GM18873 (cell line): ENCODE measurements around the gene IQCE.

Experiments
- ATAC-seq: cut with Tn5 transposase; IDR thresholded peaks from one replicate; pipeline ENCODE4 v1.9.1; 2021; ENCODE audit warnings: mild to moderate bottlenecking, moderate library complexity, moderate number of reproducible peaks; ENCODE audit not compliant: unreplicated experiment, low FRiP score

Gene IQCE

DNA sequence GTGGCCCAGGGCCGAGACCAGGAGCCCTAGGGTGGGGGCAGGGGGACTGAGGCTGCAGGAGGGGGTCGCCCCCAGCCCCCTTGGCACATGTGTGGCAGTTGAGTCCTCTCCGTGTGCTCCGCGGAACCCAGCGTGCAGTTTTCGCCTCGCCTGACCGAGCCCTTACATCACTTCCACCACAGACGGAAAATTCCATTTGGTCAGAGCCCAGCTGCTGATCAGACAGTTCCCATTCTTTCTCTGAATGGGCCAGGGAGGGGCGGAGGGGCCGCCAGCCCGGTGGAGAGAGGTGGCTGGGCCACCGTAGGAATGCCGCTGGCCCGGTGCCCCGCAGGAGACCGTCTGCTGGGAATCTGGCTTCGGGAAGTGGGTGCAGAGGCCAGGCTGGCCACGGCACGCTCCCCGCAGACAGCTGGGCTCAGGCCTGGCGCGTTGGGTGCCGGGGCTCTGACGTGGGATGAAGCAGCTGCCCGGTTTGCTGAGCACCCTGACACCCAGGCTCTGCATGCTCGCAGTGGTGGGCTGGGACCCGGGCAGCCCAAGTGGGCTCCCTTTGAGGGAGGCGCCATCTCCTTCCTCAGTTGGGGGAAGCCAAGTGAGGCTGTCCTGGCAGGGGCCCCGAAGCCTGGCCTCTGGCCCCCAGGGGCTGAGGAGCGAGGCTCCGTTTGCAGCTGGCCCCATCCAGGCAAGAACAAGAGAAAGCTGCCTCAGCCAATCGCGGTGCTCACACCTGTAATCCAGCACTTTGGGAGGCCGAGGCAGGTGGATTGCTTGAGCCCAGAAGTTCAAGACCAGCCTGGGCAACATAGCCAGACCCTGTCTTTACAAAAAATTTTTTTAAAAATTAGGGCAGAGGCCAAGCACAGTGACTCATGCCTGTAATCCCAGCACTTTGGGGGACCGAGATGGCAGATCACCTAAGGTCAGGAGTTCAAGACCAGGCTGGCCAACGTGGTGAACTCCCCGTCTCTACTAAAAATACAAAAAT lies 82.9 kb downstream of the IQCE start:
- ATAC-seq, result no peak

DNA sequence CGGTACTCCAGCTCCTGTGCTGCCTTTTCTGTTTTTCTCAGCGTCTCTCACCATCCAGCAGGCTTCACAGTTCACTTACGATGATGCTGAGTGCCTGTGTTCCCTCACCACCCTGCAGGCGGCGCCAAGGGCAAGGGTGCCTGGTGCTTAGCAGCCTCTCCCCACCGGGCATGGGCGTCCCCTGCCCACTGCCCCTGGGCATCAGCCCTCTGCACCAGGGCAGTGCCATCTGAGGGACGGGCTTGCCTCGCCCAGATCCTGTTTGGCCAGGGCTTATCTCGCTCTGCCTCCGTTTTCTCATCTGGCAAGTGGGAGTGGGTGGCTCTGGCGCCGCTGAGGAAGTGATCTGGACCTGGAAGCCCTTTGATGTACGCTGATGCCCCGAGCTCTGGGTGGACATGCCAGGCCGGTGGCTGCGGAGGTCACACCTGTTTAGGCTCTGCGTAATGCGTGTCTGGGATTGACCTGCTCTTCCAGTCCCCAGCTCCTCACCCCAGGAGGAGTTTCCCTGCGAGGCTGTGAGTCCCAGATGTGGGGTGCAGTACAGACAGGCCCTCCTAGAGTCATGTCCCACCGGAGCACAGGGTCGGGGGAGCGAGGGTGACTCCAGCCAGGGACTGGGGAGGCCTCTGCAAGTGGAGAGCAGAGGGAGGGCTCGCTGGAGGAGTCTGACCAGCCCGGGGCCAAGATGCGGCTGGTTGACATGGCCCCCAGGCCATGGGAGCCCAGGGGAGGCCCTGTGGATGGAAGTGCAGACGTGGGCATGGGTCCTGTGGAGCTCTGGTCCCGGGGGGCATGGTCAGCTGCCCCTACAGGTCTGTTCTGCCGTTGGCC lies 84.8 kb downstream of the IQCE start:
- ATAC-seq, result no peak

DNA sequence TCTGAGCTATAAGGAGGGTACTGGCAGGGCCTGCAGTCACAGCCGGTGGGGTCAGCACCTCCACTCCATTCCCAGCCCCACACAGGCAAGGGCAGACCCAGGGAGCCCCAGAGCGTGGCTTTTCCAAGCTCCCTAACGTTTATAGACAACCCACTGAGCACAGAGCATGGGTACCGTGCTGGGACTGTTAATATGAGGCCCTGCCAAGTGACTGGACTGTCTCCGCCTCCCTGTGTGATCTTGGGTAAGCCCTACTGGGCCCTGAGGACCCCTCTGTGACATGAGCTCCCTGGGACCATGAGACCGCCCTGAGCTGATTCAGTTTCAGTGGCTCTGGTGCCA lies 85.4 kb downstream of the IQCE start:
- ATAC-seq, result no peak

DNA sequence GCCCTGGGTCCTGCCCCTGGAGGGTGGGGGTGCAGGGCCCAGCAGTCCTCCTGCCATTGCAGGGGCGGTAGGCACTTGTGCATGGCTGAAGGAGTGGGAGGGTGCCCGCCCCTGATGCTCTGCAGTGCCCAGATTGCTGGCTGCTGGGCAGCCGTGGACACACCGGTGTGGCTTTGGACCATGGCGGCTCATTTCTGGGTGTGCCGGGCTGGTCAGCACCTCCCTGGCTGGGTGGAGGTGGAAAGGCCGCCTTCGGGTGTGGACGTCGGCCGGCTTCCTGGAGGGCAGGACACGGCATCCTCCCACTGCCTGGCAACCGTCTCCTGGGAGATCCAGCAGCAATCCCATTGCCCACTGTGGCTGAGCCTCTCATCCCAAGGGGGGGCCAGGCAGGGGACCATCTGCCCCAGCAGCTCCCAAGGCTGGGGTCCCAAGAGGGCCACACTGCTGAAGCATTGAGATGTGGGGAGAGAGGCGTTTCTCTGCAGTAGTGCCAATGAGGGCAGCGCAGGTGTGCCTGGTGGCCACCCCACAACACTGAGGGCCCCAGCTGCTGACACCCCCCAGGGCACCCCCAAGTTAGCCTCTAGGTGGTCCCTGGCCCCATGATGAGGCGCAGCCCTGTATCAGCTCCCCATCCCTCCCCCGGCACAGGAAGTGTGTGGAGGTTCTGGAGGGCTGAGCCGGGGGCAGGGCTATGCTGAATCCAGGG lies 85.9 kb downstream of the IQCE start:
- ATAC-seq, result peak; percentile 23

DNA sequence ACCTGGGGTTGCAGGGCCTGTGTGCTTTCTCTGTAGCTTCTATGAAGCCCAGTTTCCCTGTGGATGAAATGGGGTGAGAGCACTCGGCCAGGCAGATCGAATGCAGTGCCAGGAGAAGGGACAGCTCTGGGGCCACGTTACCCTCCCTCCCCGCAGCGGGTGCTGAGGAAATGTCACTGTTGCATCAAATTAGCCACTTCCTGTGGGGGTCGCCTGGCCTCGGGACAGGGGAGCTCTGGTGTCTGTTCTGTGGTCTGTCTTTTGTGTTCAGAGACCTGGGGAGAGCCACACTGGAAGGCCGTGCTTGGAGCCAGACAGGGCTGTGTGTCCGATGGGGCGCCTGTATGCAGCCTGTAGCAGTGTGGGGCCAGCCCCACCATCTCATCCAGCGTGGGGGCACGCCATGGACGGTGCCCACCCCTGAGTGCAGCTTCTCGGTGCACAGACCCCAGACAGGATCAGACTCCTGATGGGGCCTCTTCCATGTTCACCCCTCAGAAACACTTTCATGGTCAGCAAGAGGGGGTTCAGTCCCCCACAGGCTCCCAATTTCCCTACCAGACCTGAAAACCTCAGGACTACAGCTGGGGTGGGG lies 86.6 kb downstream of the IQCE start:
- ATAC-seq, result peak; percentile 74

DNA sequence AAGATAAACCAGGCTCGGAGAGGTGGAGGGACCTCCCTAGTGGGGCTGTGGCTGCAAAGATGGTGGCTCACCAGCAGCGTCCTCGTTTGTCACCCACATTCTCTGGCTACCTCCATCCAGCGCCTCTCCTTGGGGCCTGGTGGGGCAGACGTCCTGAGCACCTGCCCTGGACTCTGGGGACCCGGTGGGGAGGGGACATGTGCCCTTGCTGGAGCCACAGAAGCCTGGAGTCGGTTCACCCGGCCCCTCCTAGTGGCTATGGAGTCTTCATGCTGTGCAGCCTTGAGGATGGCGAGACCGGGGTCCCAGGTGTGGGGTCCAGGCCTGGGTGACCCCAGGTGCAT lies 87.5 kb downstream of the IQCE start:
- no peak for ATAC-seq

DNA sequence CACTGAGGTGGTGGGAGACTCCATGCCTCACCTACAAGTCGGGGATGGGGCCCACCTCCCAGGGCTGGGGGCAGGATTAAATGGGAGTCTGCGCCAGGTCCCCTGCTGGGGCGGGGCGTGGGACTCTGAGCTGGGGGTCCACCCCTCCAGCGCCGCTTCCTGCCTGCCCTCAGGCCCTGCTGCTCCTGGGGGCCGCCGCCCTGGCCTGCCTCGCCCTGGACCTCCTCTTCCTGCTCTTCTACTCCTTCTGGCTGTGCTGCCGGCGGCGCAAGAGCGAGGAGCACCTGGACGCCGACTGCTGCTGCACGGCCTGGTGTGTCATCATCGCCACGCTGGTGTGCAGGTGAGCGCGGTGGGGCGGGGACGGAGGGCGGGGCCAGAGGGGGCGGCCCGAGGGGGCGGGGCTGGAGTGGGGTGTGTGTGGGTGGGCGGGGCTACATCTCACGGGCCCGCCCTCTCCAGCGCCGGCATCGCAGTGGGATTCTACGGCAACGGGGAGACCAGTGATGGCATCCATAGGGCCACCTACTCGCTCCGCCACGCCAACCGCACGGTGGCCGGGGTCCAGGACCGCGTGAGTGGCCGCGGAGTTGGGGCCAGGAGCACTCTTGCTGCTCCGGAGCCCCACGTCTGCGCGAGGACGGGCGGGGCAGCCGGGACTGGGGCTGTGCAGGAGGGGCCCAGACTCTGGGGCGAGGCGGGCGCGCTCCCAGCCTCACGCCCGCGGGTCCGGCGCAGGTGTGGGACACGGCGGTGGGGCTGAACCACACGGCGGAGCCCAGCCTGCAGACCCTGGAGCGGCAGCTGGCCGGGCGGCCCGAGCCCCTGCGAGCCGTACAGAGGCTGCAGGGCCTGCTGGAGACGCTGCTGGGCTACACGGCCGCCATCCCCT lies 88.1 kb downstream of the IQCE start:
- ATAC-seq, result no peak

DNA sequence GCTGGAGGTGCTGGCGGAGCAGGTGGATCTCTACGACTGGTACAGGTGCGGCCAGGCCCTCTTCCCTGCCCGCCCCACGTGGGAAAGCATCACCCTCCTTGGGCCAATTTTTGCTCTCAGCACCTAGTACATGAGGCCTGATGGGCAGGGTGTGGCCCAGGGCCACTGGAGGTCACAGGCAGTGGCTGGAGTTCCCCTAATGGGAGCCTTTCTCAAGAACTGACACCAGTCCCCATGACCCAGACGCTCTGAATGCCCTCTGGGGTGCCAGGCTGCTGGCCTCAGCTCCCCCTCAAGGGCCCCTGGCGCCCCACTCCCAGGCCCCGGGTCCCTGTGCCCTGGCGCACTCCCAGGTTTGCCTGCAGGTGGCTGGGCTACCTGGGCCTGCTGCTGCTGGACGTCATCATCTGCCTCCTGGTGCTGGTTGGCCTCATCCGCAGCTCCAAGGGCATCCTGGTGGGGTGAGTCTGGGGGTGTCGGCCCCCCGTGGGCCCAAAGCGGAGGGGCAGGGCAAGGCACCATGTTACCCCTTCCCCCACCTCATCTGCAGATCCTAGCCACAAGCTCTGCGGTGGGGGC lies 88.9 kb downstream of the IQCE start:
- no peak for ATAC-seq

DNA sequence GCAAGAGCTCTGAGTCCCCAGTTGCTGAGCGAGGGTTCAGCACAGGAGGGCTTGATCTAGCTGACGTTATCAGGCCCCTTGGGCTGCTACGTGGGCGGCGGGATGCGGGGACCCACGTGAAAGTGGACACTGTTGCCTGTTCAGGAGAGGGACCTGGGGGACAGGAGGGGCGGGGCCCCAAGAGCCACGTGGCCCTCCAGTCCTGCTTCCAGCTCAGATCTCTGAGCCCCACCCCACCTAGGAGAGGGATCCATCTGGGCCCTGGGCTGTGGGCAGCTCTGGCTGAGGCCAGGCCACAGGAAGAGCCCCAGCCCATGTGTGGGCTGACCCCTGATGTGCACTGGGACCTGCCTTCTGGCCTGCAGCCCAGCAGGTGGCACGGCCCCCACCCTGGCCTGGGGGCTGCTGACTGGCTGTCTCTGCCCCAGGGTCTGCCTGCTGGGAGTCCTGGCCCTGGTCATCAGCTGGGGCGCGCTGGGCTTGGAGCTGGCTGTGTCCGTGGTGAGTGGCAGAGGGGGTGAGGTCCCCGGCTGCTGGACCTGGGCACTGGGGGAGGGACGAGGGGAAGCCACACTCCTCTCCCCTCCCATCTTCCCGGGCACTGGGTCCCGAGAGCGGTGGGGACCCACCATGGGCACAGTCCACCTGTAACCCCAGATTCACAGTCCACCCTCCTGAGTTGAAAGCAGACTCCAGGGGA lies 90.5 kb downstream of the IQCE start:
- no peak for ATAC-seq

DNA sequence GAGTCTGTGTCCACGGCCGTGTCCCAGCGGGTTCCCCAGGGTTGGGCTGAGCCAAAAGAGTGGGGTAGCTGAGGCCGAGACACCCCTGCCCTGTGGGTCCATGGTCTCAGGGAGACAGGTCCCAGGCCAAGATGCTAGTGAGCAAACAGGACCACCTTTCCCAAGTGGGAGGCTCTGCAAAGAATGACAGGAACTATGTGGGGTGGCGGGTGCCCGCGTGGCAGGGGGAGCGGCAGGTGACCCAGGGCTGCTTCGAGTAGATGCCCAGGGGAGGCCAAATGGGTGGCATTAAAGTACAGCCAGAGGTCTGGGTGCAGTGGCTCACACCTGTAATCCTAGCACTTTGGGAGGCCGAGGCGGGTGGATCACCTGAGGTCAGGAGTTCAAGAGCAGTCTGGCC lies 91.2 kb downstream of the IQCE start:
- ATAC-seq, result no peak

DNA sequence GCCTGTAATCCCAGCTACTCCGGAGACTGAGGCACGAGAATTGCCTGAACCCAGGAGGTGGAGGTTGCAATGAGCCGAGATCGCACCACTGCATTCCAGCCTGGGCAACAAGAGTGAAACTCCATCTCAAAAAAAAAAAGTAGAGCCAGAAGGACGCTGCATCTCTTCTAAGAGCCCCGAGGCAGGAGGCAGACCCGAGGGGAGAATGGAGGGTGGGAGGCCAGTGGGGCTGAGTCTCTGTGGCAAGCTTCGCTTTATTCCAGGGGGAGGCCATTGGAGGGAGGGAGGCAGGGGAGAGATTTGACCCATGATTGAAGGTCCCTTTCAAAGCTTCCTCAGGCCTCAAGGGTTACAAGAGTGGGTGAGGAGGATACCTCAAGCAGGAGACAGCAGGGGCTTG lies 91.7 kb downstream of the IQCE start:
- ATAC-seq, result no peak

DNA sequence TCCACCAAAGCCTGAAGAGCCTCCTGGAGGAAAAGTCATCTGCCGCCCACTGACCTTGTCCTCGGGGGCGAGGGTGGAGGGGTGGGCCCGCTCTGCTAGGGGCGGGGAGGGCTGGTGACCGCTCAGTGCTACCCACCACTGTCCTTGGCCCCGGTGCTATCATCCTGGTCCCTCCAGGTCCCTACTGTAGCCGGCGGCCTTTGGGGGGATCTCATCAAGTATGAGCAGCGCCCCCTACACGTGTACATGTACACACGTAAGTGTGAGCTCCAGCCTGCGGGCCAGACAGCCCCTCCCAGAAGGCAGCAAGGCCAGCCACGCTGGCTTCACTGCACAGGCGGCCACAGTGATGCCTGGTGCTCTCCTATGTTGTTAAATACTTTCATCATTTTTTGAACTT lies 92.6 kb downstream of the IQCE start:
- no peak for ATAC-seq

DNA sequence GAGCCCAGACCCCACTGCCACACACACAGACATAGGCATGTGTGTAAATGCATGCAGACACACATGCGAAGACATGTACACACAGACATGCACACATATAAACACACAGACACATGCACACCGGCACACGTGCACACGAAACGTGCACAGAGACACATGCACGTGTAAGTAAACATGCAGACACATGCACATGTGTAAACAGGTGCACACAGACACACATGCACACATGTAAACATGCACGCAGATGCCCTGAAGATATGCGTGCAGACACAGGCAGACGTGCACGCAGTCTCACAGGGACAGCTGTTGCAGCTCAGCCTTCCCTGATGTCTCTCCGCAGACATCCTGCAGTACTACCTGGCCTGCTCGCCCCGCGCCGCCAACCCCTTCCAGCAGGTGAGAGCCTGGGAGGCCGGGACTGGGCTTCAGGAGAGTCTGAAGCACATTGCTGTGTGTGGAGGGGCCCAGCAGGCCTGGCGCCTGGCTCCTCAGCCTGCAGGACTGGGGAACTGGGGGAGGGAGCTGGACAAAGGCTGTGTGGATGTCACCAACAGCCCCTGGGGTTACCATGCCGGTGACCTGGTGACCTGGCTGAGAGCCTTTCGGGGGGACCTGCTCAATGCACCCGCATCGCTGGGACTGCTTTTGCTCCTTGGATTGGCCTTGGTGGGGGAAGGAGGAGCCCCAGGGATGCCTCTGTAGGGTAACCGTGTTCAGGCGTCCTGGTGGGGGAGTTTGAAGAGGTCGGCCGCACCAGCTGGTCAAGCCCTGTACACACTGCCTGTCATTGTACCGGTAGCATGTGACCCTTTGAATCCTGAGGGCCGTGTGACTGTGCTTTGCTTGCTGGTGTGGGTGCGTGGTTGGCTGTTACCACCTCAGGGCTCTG lies 93.3 kb downstream of the IQCE start:
- no peak for ATAC-seq

DNA sequence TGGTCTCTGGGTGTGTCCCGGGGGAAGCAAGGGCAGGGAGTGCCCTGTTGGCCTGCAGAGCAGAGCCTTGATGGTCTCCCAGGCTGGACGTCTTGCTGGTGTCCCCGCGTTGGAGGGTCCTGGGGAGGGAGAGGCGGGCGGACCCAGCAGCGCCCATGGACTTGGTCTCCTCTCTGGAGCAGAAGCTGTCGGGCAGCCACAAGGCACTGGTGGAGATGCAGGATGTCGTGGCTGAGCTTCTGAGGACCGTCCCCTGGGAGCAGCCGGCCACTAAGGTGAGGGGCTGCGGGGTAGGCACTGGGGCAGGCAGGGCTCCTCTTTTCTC lies 93.9 kb downstream of the IQCE start:
- no peak for ATAC-seq

DNA sequence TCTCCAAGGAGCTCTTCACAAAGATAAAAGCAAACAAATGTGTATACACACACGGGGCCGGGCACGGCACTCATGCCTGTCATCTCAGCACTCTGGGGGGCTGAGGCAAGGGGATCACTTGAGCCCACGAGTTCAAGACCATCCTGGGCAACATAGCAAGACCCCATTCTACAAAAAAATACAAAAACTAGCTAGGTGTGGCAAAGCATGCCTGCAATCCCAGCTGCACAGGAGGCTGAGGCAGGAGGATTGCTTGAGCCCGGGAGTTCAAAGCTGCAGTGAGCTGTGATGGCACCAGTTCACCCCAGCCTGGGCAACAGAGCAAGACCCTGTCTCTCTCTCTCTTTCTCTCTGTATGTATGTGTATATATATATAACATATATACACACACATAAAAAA lies 95.3 kb downstream of the IQCE start:
- ATAC-seq, result no peak

DNA sequence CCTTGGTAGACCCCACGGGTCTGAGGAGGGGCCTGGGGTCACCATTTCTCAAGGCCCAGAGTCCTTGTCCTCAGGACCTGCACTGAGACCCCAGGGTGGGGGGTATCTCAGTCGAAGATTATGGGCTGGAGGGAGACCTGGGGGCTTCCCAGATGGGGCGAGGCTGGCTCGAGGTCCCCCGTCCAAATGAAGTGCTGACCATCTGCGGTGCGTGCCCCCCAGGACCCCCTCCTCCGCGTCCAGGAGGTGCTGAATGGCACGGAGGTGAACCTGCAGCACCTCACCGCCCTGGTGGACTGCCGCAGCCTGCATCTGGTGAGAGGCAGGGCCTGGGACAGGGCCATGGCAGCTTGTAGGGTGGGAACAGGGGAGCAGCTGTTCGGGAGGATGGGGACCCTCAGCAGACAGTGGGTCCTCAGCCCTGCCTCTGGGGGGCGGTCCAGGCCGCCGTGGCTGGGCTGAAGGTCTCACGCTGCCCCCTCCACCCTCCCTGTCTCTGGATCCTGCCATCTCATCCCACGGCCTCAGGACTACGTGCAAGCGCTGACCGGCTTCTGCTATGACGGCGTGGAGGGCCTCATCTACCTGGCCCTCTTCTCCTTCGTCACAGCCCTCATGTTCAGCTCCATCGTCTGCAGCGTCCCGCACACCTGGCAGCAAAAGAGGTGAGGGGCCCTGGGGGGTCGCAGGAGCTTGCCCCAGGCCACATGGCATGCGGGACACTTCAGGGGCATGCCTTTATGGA lies 97.3 kb downstream of the IQCE start:
- ATAC-seq, result no peak

DNA sequence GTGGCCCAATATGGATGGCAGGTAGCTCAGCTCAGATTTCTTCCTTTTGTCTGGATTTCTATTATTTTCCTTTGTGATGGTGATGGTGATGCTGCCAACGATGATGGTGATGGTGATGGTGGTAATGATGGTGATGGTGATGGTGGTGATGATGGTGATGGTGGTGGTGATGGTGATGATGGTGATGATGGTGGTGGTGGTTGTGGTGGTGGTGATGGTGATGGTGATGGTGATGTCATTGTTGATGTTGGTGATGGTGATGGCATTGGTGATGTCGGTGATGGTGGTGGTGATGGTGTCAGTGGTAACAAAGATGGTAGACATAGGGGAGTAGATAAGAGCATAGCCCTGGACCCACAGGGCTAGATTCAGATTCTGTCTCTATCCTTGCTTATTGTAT lies 98.4 kb downstream of the IQCE start:
- no peak for ATAC-seq
